Stimulated activated CD8-positive, alpha-beta memory T cell treated with anti-CD3 and anti-CD28 coated beads, Interleukin-15, amount 100 ng/mL, for 48 hours (primary cell): ENCODE results near the gene HPSE2.

ENCODE experiments used
- DNase-seq, 2 donors: peaks; one replicate each; pipeline ENCODE4 v3.0.0-alpha.2; 2020; ENCODE audit warnings: low read depth in 2 of 2

The HPSE2 gene

GRCh38 chr10:98684019-98684899, 551.4 kb downstream of the HPSE2 start:
- no peak for DNase-seq

- DNase-seq = no peak
Measured at GRCh38 chr10:98676895-98677294, 558.8 kb downstream of the HPSE2 start.

GRCh38 chr10:98675902-98676301, 559.8 kb downstream of the HPSE2 start:
- no peak for DNase-seq

DNA sequence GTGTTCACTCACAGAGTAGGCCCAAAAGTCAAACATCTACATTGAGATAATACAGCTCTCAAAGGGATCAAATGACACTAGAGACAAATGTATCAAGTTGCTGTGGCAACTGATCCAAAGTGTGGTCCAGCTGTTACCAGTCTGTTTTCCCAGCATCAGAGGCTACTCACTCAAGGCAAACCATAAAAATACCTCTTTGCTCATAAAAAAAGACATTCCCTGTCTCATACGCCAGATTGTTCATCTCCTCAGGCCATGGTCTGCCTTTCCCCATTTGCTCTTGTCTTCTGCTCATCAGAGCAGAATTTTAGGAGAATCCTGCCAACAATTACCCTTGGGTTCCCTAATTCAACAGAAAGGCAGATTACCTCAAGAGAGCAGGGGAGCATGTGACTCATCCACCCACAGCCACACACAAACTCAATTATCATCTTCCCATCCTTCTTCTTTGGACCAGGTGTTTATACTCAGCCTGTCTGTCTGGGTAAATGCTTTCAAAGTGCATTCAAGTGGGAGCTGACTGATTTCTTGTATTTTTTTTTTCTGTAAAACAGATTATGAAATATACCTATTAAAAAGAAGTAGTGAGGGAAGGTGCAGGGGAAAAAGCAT, 562.4 kb downstream of the HPSE2 start:
- DNase-seq = no peak

DNA sequence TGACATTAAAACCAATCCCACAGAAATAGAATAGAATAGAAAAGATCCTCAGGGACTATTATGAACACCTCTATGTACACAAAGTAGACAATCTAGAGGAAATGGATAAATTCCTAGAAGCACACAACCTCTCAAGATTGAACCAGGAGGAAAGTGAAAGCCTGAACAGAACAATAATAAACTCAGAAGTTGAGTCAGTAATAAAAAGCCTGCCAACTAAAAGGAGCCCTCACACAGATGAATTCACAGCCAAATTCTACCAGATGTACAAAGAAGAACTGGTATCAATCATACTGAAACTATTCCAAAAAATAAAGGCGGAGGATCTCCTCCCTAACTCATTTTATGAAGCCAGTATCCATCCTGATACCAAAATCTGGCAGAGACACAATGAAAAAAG, 568.6 kb downstream of the HPSE2 start:
- no peak for DNase-seq

- no peak for DNase-seq
Measured at GRCh38 chr10:98666276-98666675, 569.4 kb downstream of the HPSE2 start.

GRCh38 chr10:98664329-98665042, 571.2 kb downstream of the HPSE2 start:
- DNase-seq = no peak

DNA sequence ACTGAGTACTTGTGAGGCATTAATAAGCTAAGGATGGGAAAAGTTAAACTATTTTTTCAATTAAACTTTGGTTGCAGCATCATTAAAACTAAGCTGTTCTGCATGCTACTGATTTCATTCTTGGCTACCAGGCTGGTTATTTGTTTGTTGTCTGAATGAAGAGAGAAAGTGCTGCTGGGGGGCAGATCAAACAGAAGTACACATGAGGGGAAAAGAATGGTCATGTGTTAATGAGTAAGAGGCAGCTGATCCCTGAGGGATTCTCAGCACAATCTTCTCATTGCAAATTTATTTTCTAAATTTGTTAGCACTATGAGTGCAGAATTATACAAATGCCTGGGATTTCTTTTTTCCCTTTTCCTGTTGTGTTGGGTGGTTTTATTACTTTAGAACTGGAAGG, 575.7 kb downstream of the HPSE2 start:
- DNase-seq = no peak

- no peak for DNase-seq
Measured at GRCh38 chr10:98655492-98655891, 580.2 kb downstream of the HPSE2 start.

DNA sequence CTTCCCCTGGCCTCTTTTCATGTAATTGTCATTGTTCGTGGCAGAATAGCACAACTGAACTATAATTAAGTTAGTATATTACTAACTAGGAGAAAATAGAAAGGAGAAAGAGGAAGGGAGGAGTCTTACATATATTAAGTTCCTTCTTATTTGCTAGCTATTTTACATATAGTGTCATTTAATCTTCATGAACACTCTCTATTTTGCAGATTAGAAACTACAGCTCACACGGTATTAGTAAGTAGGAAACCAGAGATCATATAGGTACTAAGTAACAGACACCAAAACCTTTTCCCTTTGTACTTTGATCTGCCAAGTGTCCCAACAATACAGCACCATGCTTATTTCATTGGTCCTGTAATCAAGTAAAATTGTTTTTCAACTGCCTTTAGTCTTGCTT, 586.5 kb downstream of the HPSE2 start:
- no peak for DNase-seq

GRCh38 chr10:98646998-98647917, 588.4 kb downstream of the HPSE2 start:
- DNase-seq = no peak

GRCh38 chr10:98644466-98644865, 591.2 kb downstream of the HPSE2 start:
- DNase-seq = no peak

GRCh38 chr10:98642281-98642680, 593.4 kb downstream of the HPSE2 start:
- no peak for DNase-seq

- no peak for DNase-seq
Measured at GRCh38 chr10:98638920-98639319, 596.7 kb downstream of the HPSE2 start.

GRCh38 chr10:98636921-98637329, 598.7 kb downstream of the HPSE2 start:
- DNase-seq = no peak

- no peak for DNase-seq
Measured at GRCh38 chr10:98632456-98633150, 603.0 kb downstream of the HPSE2 start.

DNA sequence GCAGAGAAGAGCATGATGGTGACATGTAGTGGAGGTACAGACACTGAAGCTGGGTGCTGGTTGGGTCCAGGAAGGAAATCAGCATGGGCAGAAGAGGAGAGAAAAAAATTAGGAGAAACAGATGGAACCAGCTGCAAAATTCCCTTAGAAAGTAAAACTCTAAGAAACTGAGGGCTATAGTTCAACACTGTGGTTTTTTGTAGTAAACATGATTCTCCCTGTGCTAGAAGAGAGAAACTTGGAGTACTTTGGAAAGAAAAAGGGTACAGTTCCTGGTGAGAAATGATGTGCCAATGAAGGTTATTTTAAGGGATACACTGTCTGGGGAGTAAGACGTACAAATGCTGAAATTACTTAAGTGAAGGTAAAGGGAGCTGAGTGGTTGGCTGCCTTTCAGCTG, 607.4 kb downstream of the HPSE2 start:
- no peak for DNase-seq

GRCh38 chr10:98627711-98628110, 607.9 kb downstream of the HPSE2 start:
- DNase-seq = no peak

DNA sequence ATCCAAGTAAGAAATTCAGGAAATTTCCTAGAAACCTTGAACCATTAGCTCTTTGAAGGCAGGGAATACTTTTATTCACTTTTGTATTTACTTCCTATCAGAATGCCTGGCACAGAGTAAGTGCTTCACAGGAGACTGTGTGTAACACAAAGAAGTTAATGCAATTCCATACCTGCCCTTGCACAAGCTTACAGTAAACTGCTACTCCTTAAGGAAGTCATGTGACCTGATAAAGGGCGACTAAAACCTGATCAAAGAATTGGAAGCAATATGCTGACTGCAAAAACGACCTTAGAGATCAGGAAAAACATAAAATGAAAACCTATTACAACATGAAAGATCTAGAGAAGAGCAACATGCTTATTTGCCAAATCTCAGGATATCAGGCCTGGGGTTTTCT, 610.7 kb downstream of the HPSE2 start:
- no peak for DNase-seq

DNA sequence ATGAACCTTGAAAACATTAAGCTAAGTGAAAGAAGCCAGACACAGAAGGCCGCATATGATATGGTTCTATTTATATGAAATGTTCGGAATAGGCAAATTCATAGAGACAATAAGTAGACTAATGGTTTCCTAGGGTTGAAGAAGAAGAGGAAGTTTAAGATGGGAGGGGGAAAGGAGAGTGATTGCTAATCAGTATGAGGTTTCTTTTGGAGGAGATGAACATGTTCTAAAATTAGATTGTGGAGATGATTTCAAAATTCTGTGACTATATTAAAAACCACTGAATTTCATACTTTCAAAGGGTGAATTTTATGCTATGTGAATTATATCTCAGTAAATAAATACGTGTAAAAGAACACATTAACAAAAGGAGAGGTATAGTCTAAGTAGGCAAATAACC, 612.5 kb downstream of the HPSE2 start:
- no peak for DNase-seq

- DNase-seq = no peak
Measured at GRCh38 chr10:98621630-98622029, 614.0 kb downstream of the HPSE2 start.
